Keratinocyte (primary cell): Measurements from ENCODE around the gene CRLF3.
A peak's percentile ranks its signal among the peaks of the same experiment; 100 is the strongest.

Experiments
- CTCF ChIP-seq, 3 experiments: IDR thresholded peaks in 1 of 3; conservative IDR thresholded peaks in 1 of 3; optimal IDR thresholded peaks in 1 of 3; 2 replicates in 2 of 3; 3 replicates in 1 of 3; pipeline versions ENCODE3 to v1.5.1; 2011; ENCODE audit warnings: low read length in 3 of 3, mild to moderate bottlenecking in 3 of 3, moderate library complexity in 2 of 3, control low read depth in 1 of 3, inconsistent platforms in 1 of 3; ENCODE audit not compliant: insufficient read depth in 2 of 3; ENCODE audit errors: extremely low read depth in 1 of 3
- EZH2 ChIP-seq: IDR thresholded peaks from one replicate; pipeline ENCODE4 v1.6.1; 2012; ENCODE audit warnings: inconsistent platforms, mild to moderate bottlenecking, low read length, moderate library complexity

- TF ChIP-seq CTCF (optimal IDR thresholded peaks at IDR 0.05 in 1 of 3, IDR thresholded peaks at IDR 0.05 in 1 of 3, conservative IDR thresholded peaks at IDR 0.05 in 1 of 3; ENCODE audit: extremely low read depth in 1 of 3, insufficient read depth in 2 of 3, low read length in 3 of 3) (peak in 1 of 3 experiments; percentile 61), EZH2 (no peak)
Observed at GRCh38 chr17:30824356-30825145, at the start of gene CRLF3.
